ENCODE measurements around the gene CATSPERE. TPM values are rescaled to one million over a fixed set of nuclear protein-coding genes. Genes with fewer than 3 reads are reported as not detected.

The CATSPERE gene
- total and polyA plus RNA-seq, 9 of the 15 experiments (the other 6 are each of a cell fraction or from before 2014, with no cell fraction given): 0.06 to 0.16 (median 0.09) TPM; not detected in 3

DNA sequence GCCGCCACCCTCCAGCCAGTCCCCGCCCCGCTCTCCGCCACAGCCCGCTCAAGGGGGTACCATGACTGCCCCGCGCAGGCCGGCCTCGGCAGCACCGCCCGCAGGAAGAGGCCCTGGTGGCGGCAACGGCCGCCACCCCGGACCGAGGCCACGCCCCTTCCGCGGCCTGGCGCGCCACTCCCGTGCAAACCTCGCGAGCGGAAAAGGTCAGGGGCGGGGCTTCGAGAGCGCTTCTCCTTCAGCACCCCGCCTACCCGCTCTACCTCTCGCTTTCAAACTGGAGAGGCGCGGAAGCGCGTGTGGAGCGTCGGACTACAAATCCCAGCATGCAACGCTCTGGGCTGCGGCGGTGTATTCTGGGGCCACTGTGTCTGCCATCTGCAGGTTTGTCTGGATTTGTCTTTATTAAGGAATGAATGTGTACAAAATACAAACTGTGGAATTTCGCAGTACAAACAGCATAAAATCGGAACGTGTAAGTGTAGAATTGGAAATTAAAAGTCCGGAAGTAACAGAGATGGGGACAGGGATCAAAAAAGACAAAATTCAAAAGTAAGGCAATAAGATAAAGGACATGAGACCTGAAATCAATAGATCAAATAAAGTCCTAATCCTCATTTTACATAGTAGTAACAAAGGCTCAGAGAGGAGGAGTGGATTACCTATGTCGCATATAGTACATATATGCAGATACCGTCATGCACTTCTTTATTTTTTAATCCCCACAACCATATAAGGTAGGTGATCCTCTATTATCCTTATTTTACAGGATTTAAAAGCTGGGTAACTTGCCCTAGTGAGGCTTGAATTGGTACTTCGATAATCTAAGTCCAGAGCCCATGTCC is 8.9 kb upstream of the CATSPERE start (continued):
- no peak for TF ChIP-seq ZNF699 (CRISPR knock-in tag; IDR thresholded peaks at IDR 0.05; ENCODE audit: insufficient replicate concordance)
- TF ChIP-seq, protein P1, sequence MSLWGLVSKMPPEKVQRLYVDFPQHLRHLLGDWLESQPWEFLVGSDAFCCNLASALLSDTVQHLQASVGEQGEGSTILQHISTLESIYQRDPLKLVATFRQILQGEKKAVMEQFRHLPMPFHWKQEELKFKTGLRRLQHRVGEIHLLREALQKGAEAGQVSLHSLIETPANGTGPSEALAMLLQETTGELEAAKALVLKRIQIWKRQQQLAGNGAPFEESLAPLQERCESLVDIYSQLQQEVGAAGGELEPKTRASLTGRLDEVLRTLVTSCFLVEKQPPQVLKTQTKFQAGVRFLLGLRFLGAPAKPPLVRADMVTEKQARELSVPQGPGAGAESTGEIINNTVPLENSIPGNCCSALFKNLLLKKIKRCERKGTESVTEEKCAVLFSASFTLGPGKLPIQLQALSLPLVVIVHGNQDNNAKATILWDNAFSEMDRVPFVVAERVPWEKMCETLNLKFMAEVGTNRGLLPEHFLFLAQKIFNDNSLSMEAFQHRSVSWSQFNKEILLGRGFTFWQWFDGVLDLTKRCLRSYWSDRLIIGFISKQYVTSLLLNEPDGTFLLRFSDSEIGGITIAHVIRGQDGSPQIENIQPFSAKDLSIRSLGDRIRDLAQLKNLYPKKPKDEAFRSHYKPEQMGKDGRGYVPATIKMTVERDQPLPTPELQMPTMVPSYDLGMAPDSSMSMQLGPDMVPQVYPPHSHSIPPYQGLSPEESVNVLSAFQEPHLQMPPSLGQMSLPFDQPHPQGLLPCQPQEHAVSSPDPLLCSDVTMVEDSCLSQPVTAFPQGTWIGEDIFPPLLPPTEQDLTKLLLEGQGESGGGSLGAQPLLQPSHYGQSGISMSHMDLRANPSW (CRISPR knock-in tag; IDR thresholded peaks at IDR 0.05): no peak
- peak; percentile 10 for TF ChIP-seq FIP1L1 (IDR thresholded peaks at IDR 0.05; ENCODE audit: low read depth, low read length, poor library complexity, severe bottlenecking)
- no peak for TF ChIP-seq ARID2 (IDR thresholded peaks at IDR 0.05)
- peak; percentile 89 for TF ChIP-seq CREM (IDR thresholded peaks at IDR 0.05; ENCODE audit: low read depth)
- peak; percentile 29; the same call in 1 of the 2 replicates for TF ChIP-seq MAFK (IDR thresholded peaks at IDR 0.05; ENCODE audit: low read length)
- peak; percentile 27; the same call in 1 of the 2 replicates for TF ChIP-seq MYNN (IDR thresholded peaks at IDR 0.05)
- TF ChIP-seq MYNN (CRISPR knock-in tag; IDR thresholded peaks at IDR 0.05): no peak
- TF ChIP-seq HMG20B (CRISPR knock-in tag; IDR thresholded peaks at IDR 0.05): no peak
- TF ChIP-seq, protein P2, sequence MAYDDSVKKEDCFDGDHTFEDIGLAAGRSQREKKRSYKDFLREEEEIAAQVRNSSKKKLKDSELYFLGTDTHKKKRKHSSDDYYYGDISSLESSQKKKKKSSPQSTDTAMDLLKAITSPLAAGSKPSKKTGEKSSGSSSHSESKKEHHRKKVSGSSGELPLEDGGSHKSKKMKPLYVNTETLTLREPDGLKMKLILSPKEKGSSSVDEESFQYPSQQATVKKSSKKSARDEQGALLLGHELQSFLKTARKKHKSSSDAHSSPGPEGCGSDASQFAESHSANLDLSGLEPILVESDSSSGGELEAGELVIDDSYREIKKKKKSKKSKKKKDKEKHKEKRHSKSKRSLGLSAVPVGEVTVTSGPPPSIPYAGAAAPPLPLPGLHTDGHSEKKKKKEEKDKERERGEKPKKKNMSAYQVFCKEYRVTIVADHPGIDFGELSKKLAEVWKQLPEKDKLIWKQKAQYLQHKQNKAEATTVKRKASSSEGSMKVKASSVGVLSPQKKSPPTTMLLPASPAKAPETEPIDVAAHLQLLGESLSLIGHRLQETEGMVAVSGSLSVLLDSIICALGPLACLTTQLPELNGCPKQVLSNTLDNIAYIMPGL (CRISPR knock-in tag; IDR thresholded peaks at IDR 0.05): no peak
- TF ChIP-seq TEAD4 (IDR thresholded peaks at IDR 0.05; ENCODE audit: low read length): peak; percentile 64
- no peak for TF ChIP-seq TEAD4 (CRISPR knock-in tag; IDR thresholded peaks at IDR 0.05; ENCODE audit: borderline replicate concordance)
- no peak for TF ChIP-seq CBX2 (IDR thresholded peaks at IDR 0.05; ENCODE audit: insufficient read depth, low read length, poor library complexity, severe bottlenecking)
- no peak; the same call in 1 of the 2 replicates for TF ChIP-seq ZNF24 (IDR thresholded peaks at IDR 0.05)
- no peak for TF ChIP-seq SAP30 (IDR thresholded peaks at IDR 0.05; ENCODE audit: borderline replicate concordance, insufficient read depth, low read depth, low read length, poor library complexity, severe bottlenecking)
- TF ChIP-seq ZBTB7A (IDR thresholded peaks at IDR 0.05; ENCODE audit: borderline replicate concordance, control insufficient read depth, low read depth, low read length): peak; percentile 76; the same call in 1 of the 2 replicates
- peak; percentile 77 for TF ChIP-seq CREB1 (IDR thresholded peaks at IDR 0.05)
- peak; percentile 57; the same call in 1 of the 2 replicates for TF ChIP-seq CREB1 (CRISPR knock-in tag; IDR thresholded peaks at IDR 0.05)
- peak; percentile 22; the same call in 1 of the 2 replicates for TF ChIP-seq KLF13 (tag; IDR thresholded peaks at IDR 0.05; ENCODE audit: borderline replicate concordance, low read depth)
- no peak for TF ChIP-seq CBX8 (IDR thresholded peaks at IDR 0.05; ENCODE audit: borderline replicate concordance, extremely low read depth, low read depth, low read length, poor library complexity, severe bottlenecking)
- TF ChIP-seq NRF1 (conservative IDR thresholded peaks at IDR 0.05 in 1 of 2, IDR thresholded peaks at IDR 0.05 in 1 of 2): peak; percentile 89 to 90
- TF ChIP-seq HDAC8 (tag; IDR thresholded peaks at IDR 0.05): no peak
- no peak for TF ChIP-seq PURB (CRISPR knock-in tag; IDR thresholded peaks at IDR 0.05; ENCODE audit: low read depth)
